Smooth muscle cell (in vitro differentiated cells): ENCODE results near the gene RYR1. TPM values are rescaled to one million over a fixed set of nuclear protein-coding genes. Genes with fewer than 3 reads are reported as not detected.

Experiments
- DNase-seq: peaks from one replicate; lab custom pipeline; 2025; ENCODE audit not compliant: unreplicated experiment; lab: John Stamatoyannopoulos, UW
- H2AFZ ChIP-seq: fragments of 200-600 bp; sonication (generic); 2 replicates; pipeline ENCODE4 v1.6.0; 2016; ENCODE audit warnings: antibody characterized with exemption, low read depth, mild to moderate bottlenecking
- H3F3A ChIP-seq: fragments of 200-600 bp; sonication (generic); 2 replicates; pipeline ENCODE4 v1.6.0; 2017; ENCODE audit warnings: antibody characterized with exemption, low read depth
- H3K27ac ChIP-seq: fragments of 200-600 bp; sonication (generic); 2 replicates; pipeline ENCODE4 v1.5.1; 2016; ENCODE audit warnings: low read depth, mild to moderate bottlenecking
- H3K27me3 ChIP-seq: fragments of 200-600 bp; sonication (generic); 2 replicates; pipeline ENCODE4 v1.6.1; 2016; ENCODE audit warnings: low read depth, mild to moderate bottlenecking
- H3K36me3 ChIP-seq: fragments of 200-600 bp; sonication (generic); 2 replicates; pipeline ENCODE4 v1.5.1; 2016; ENCODE audit warnings: low read depth
- H3K4me1 ChIP-seq: fragments of 200-600 bp; sonication (generic); 2 replicates; pipeline ENCODE4 v1.5.1; 2016; ENCODE audit warnings: low read depth
- H3K4me2 ChIP-seq: fragments of 200-600 bp; sonication (generic); 2 replicates; pipeline ENCODE4 v1.6.0; 2016; ENCODE audit warnings: mild to moderate bottlenecking
- H3K4me3 ChIP-seq: fragments of 200-600 bp; sonication (generic); 2 replicates; pipeline ENCODE4 v1.5.1; 2016; ENCODE audit warnings: mild to moderate bottlenecking
- H3K79me2 ChIP-seq: fragments of 200-600 bp; sonication (generic); 2 replicates; pipeline ENCODE4 v1.6.0; 2016; ENCODE audit warnings: low read depth, mild to moderate bottlenecking
- H3K9ac ChIP-seq: fragments of 200-600 bp; sonication (generic); 2 replicates; pipeline ENCODE4 v1.6.0; 2016; ENCODE audit warnings: low read depth
- H3K9me3 ChIP-seq: fragments of 200-600 bp; sonication (generic); replicated peaks from 2 replicates; pipeline ENCODE4 v1.5.1; 2016; ENCODE audit warnings: low read depth
- H4K20me1 ChIP-seq: fragments of 200-600 bp; sonication (generic); 2 replicates; pipeline ENCODE4 v1.6.0; 2016; ENCODE audit warnings: low read depth
- CTCF ChIP-seq: fragments of 200-600 bp; sonication (generic); IDR thresholded peaks from 2 replicates; pipeline ENCODE4 v1.5.1; 2017; ENCODE audit warnings: borderline replicate concordance, mild to moderate bottlenecking, antibody characterized with exemption; ENCODE audit not compliant: insufficient read depth, poor library complexity, severe bottlenecking
- WGBS: methylation state at CpG from one replicate; pipeline ENCODE4 v1.1.7; 2016; ENCODE audit warnings: low lambda C conversion rate; 5-methylcytosine and 5-hydroxymethylcytosine counted together
- polyA plus RNA-seq: library from polyadenylated mRNA; unstranded; fragments of >200 nt; fragmentation: Nextera tagmentation; extraction: Ambion mirVana; gene quantifications from 2 replicates; pipeline ENCODE4 v1.2.1, GENCODE V29; 2016
- total RNA-seq: library from RNA; depleted of rRNA; stranded (reverse); fragments of >200 nt; gene quantifications from 2 replicates; pipeline ENCODE4 v1.2.3, GENCODE V29; 2014

RYR1 gene
- total and polyA plus RNA-seq, 2 experiments from 2014 or later, result 0.31 to 0.95 TPM

DNA sequence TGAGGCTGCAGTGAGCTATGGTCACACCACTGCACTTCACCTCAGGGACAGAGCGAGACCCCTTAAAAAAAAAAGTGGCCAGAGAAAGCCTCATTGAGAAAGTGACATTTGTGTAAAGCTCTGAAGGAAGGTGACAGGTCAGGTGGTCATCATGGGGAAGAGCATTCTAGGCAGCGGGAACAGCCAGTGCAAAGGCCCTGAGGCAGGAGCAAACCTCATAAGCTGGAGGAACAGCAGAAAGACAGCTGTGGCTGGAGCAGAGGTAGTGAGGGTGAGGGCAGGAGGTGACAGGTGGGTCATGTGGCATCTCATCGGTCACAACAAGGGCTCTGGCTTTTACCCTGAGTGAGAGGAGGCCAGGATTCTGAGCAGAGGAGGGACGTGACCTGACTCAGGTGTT is 64.4 kb downstream of the RYR1 start:
- TF ChIP-seq CTCF, result no peak
- Histone ChIP-seq H3K4me1 (no peaks in the 10 kb centered on the region), H3K9ac (no peak overlapping the region), H3K79me2 (no peaks in the 10 kb centered on the region), H3K27me3 (no peaks in the 10 kb centered on the region), H3K36me3 (no peaks in the 10 kb centered on the region), H3K4me2 (no peak overlapping the region), H4K20me1 (no peaks in the 10 kb centered on the region), H2AFZ (no peak overlapping the region), H3F3A (no peaks in the 10 kb centered on the region), H3K9me3 (no peaks in the 10 kb centered on the region), H3K4me3 (no peak overlapping the region), H3K27ac (no peak overlapping the region)
- DNase-seq, result no peak
- 94% methylated on average over 4 of the region's 4 CpGs for WGBS

DNA sequence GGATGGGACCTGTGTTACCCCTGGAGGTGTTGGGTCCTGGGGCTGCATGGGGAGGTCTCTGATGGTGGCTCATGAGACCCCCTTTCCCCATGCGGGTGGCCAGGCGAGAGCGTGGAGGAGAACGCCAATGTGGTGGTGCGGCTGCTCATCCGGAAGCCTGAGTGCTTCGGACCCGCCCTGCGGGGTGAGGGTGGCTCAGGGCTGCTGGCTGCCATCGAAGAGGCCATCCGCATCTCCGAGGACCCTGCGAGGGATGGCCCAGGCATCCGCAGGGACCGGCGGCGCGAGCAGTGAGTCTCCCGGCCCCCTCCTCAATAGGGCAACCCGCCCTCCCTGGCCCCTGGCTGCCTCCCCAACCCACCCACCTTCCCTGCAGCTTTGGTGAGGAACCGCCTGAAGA is 66.0 kb downstream of the RYR1 start:
- no peak for DNase-seq
- no peak overlapping the region for H3K4me3 ChIP-seq
- no peak overlapping the region for H3K4me2 ChIP-seq
- no peak overlapping the region for H3K27ac ChIP-seq
- H4K20me1 ChIP-seq, result no peaks in the 10 kb centered on the region
- H3K9me3 ChIP-seq, result no peaks in the 10 kb centered on the region
- no peak for TF ChIP-seq CTCF
- H2AFZ ChIP-seq, result no peak overlapping the region
- 98% methylated on average over 20 of the region's 21 CpGs for WGBS
- no peaks in the 10 kb centered on the region for H3K4me1 ChIP-seq
- no peak overlapping the region for H3K9ac ChIP-seq
- no peaks in the 10 kb centered on the region for H3K27me3 ChIP-seq
- no peaks in the 10 kb centered on the region for H3F3A ChIP-seq
- H3K79me2 ChIP-seq, result no peaks in the 10 kb centered on the region
- H3K36me3 ChIP-seq, result no peaks in the 10 kb centered on the region

GRCh38 chr19:38500450-38500849 is 67.0 kb downstream of the RYR1 start:
- WGBS, result 86% methylated on average over 11 of the region's 11 CpGs
- Histone ChIP-seq H3K4me3 (no peak overlapping the region), H3F3A (no peaks in the 10 kb centered on the region), H3K36me3 (no peaks in the 10 kb centered on the region), H3K27ac (no peak overlapping the region), H2AFZ (no peak overlapping the region), H3K9me3 (no peaks in the 10 kb centered on the region), H3K4me1 (no peaks in the 10 kb centered on the region), H4K20me1 (no peaks in the 10 kb centered on the region), H3K27me3 (no peaks in the 10 kb centered on the region), H3K79me2 (no peaks in the 10 kb centered on the region), H3K4me2 (no peak overlapping the region), H3K9ac (no peak overlapping the region)
- TF ChIP-seq CTCF, result no peak
- DNase-seq, result no peak

DNA sequence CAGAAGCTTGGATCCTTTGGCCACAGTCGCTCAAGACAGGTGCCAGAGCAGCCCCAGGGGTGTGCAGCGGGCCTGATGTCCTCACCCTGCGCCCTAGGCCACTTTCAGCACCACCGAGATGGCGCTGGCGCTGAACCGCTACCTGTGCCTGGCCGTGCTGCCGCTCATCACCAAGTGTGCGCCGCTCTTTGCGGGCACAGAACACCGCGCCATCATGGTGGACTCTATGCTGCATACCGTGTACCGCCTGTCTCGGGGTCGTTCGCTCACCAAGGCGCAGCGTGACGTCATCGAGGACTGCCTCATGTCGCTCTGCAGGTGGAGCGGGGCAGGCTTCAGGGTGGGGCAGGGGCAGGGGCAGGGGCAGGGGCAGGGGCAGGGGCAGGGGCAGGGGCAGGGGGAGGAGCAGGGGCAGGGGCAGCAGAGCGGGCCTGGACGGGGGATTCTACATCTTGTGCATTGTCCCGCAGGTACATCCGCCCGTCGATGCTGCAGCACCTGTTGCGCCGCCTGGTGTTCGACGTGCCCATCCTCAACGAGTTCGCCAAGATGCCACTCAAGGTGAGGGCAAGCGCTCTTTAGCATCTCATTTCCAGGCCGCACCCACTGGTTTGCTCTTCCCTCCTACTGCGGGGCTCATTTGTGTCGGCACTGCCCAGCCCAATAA is 69.1 kb downstream of the RYR1 start:
- Histone ChIP-seq H3K4me2 (no peak overlapping the region), H4K20me1 (no peaks in the 10 kb centered on the region), H3K4me1 (no peaks in the 10 kb centered on the region), H3K36me3 (no peaks in the 10 kb centered on the region), H3F3A (no peaks in the 10 kb centered on the region), H3K4me3 (no peak overlapping the region), H3K27ac (no peak overlapping the region), H3K9me3 (no peaks in the 10 kb centered on the region), H3K9ac (no peak overlapping the region), H2AFZ (no peak overlapping the region), H3K79me2 (no peaks in the 10 kb centered on the region), H3K27me3 (no peaks in the 10 kb centered on the region)
- DNase-seq, result no peak
- 96% methylated on average over 26 of the region's 41 CpGs for WGBS
- no peak for TF ChIP-seq CTCF
